NCI-H1105 treated with DMSO at 0.1 percent for 48 hours (cell line): ENCODE results near the gene FHL1.

ENCODE experiments used
- DNase-seq: peaks from one replicate; lab custom pipeline; 2025; lab: John Stamatoyannopoulos, UW

Gene FHL1

DNA sequence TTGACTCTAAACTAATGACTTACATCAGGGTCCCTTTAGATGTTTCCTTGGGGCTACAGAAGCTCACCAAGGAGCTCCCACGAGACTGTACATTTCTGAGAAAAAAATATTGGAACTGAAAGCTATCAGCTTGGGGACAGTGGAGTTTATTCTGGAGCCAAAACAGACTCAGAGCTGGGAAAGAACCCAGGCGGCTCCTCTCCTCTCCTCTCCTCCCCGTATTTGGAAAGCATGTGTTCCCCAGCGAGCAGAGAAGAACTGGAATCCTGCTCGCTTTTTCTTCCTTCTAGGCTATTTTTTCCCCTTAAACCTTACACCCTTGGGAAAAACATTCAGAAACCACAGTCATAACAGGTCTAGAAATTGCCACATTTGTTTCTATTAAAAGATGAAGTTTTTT lies 108.2 kb downstream of the FHL1 start:
- DNase-seq = no peak

GRCh38 chrX:136256026-136256425 lies 108.7 kb downstream of the FHL1 start:
- DNase-seq = no peak

GRCh38 chrX:136258951-136259350 lies 111.6 kb downstream of the FHL1 start:
- DNase-seq = no peak

DNA sequence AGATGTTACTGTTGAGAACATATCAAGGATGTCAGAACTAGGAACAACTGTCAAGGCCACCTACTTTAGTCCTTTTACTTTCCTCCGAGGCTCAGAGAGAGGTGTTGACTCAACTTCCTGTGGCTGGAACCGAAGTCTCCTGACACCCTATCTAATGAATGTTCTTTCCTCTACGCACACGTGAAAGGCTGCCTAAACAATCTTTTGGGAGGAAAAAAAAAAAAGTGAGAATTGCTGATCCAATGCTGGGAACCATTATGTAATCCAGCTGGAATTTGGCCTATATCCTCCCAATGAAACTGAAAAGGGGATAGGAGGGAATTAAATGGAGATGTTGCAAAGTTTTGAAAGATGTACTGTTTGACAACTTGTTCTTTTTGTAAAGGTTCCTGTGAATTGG lies 112.2 kb downstream of the FHL1 start:
- DNase-seq = no peak

GRCh38 chrX:136260776-136261175 lies 113.4 kb downstream of the FHL1 start:
- no peak for DNase-seq
